Ishikawa (cell line): Measurements from ENCODE around the gene ERG28.

Experiments
- CEBPB ChIP-seq: IDR thresholded peaks from 2 replicates; pipeline ENCODE4 v1.6.1; 2012
- CREB1 ChIP-seq: IDR thresholded peaks from 2 replicates; pipeline ENCODE4 v1.6.1; 2012; ENCODE audit warnings: low read depth
- EGR1 ChIP-seq: IDR thresholded peaks from 2 replicates; pipeline ENCODE4 v1.6.1; 2012
- EP300 ChIP-seq: IDR thresholded peaks from 2 replicates; pipeline ENCODE4 v1.6.1; 2012; ENCODE audit warnings: borderline replicate concordance
- FOXM1 ChIP-seq: IDR thresholded peaks from 2 replicates; pipeline ENCODE4 v1.6.1; 2012; ENCODE audit warnings: low read depth, borderline replicate concordance
- MAX ChIP-seq: IDR thresholded peaks from 2 replicates; pipeline ENCODE4 v1.6.1; 2012
- NFIC ChIP-seq: IDR thresholded peaks from 2 replicates; pipeline ENCODE4 v1.6.1; 2012
- RAD21 ChIP-seq: IDR thresholded peaks from 2 replicates; pipeline ENCODE4 v1.6.1; 2012; ENCODE audit warnings: low read depth
- REST ChIP-seq: IDR thresholded peaks from 2 replicates; pipeline ENCODE4 v1.6.1; 2012; ENCODE audit warnings: low read depth, mild to moderate bottlenecking
- TAF1 ChIP-seq: IDR thresholded peaks from 2 replicates; pipeline ENCODE4 v1.6.1; 2012; ENCODE audit warnings: low read depth, mild to moderate bottlenecking
- TCF12 ChIP-seq: IDR thresholded peaks from 2 replicates; pipeline ENCODE4 v1.6.1; 2012; ENCODE audit warnings: low read depth
- TEAD4 ChIP-seq: IDR thresholded peaks from 2 replicates; pipeline ENCODE4 v1.6.1; 2012
- USF1 ChIP-seq: IDR thresholded peaks from 2 replicates; pipeline ENCODE4 v1.6.1; 2012
- YY1 ChIP-seq: IDR thresholded peaks from 2 replicates; pipeline ENCODE4 v1.6.1; 2012; ENCODE audit warnings: low read depth
- ZBTB7A ChIP-seq: IDR thresholded peaks from 2 replicates; pipeline ENCODE4 v1.6.1; 2012; ENCODE audit warnings: low read depth

The ERG28 gene

DNA sequence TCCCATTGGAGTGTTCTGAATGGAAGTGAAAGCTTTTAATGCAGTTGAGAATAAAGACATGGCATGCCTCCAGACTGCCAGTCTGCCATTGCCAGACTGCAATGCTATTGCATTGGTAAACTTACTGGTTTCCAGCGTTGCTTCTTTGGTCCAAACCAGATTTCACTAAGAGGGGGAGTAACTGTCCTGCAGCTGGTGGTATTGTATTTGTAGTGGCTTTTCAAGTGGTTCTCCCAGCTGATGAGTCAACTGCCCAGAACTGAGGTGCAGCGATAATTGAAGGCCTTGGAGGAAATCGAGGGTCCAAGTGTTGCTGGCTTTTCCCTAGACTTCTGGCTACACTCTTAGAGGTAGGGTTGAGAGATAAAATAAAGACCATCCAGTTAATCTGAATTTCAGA is 31.9 kb downstream of the ERG28 start:
- TF ChIP-seq USF1 (no peak), RAD21 (no peak), YY1 (no peak)

DNA sequence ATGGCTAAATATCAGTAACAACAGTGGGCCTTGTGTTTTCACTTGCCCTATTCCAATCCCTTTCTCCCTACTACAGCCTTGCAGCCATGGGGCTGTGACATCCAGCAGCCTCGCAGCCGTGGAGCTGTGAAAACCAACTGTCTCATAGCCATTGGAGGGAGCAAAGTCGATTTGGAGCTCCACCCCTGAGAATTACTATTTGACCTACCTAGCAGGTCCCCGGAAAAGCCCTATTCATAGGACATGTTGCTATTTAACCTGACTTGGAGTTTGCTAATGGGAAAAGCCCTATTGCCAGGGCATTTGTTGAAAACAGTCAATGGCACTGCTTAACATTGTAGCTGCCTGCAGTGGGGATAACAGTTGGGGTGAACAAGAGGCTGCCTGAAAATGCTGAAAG is 33.3 kb downstream of the ERG28 start:
- no peak for TF ChIP-seq MAX
- TF ChIP-seq USF1 = no peak
- no peak for TF ChIP-seq REST
- TF ChIP-seq RAD21 = no peak

DNA sequence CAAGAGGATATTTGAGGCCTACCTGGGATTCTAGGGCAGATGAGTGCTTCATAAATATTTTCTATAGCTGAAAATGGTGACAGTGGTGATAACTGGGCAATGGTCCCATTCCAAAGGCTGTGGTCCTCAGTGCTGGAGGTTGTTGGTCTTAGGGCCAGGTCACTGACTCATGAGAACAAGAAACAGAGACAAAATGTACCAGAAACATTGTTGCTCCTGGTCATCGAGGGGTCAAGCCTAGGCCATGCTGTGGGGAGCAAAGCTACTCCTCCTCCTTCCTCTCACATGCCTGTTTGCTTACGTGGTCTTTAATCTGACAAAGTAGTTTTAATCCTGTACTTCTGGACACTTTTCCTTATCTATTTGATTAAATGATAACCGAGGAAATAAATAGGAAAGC is 33.8 kb downstream of the ERG28 start:
- no peak for TF ChIP-seq ZBTB7A
- TF ChIP-seq REST = no peak
- no peak for TF ChIP-seq FOXM1
- TF ChIP-seq CEBPB = no peak
- no peak for TF ChIP-seq TEAD4
- TF ChIP-seq YY1 = no peak

DNA sequence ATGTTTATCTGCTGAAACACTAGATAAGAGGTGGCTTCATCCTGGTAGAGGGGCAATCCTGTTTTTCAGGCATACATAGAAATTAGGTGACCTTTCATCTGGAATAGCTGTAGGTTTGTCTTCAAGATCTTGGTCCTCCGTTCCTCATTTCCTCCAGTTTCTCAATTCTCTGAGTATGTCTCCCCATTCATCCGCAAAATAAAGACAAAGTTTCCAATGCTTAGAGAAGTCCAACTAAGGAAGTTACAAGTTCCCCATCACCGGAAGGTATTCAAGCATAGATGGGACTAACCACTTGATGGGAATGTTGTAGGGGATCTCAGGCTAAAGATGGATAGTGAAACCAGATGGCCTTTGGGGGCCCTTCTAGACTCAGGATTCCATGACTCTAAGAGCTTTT is 34.3 kb downstream of the ERG28 start:
- TF ChIP-seq YY1 = no peak
- TF ChIP-seq MAX = no peak
- TF ChIP-seq USF1 = no peak
- no peak for TF ChIP-seq ZBTB7A
- no peak for TF ChIP-seq CREB1
- no peak for TF ChIP-seq TAF1

- TF ChIP-seq EGR1 (no peak), RAD21 (no peak), REST (no peak), FOXM1 (no peak), TEAD4 (no peak), USF1 (no peak), TAF1 (no peak), YY1 (no peak), MAX (no peak), TCF12 (no peak), EP300 (no peak), CEBPB (no peak), CREB1 (no peak), NFIC (no peak), ZBTB7A (no peak)
These were observed 35.6 kb downstream of the ERG28 start for GRCh38 chr14:75625034-75625433.
